AG08396 (cell line): ENCODE measurements around the gene CCR7.
"Not testable (repeated sequence)": the region's sequence is repeated elsewhere in the genome, so short reads cannot be mapped to it uniquely, and the experiment has no call there.

Experiments used
- DNase-seq: peaks from one replicate; pipeline ENCODE4 v3.0.0; 2012; ENCODE audit warnings: low spot score, mixed read lengths

CCR7 gene

DNA sequence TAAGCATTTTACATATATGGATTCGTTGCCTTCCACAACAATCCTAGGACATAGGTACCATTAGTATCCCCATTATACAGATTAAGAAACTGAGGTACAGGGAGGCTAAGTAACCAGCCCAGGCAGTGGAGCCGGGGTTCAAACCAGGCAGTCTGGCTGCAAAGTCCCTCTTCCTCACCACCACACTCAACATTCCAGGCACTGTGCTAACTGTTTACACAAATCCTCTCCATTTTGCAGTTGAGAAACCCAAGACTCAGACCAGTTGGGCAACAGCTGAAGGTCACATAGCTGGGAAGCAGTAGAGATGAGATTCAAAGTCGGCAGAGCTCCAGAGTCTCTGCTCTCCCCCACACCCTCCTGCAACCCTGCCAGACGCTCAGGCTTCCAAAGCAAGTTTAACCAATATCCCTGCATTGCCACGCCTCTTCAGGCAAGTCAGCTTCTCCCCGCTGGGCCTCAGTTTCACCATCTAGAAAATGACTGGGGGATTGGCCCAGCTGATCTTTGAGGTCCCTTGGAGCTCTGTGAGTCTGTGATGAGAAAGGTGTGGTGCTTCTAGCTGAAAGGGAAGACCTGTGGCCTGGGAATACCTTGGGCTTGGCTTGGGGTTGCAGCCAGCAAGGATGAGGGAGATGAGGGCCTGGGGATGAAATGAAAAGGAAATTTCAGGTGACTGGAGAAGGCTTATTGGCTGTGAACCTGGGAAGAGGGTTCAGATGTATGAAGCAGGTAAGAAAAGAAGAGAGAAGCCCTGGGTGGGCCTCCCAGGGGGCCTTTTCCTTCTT, 14.0 kb downstream of the CCR7 start:
- peak; percentile 84 for DNase-seq

- no peak for DNase-seq
These were observed 14.7 kb downstream of the CCR7 start for GRCh38 chr17:40550608-40551007.

DNA sequence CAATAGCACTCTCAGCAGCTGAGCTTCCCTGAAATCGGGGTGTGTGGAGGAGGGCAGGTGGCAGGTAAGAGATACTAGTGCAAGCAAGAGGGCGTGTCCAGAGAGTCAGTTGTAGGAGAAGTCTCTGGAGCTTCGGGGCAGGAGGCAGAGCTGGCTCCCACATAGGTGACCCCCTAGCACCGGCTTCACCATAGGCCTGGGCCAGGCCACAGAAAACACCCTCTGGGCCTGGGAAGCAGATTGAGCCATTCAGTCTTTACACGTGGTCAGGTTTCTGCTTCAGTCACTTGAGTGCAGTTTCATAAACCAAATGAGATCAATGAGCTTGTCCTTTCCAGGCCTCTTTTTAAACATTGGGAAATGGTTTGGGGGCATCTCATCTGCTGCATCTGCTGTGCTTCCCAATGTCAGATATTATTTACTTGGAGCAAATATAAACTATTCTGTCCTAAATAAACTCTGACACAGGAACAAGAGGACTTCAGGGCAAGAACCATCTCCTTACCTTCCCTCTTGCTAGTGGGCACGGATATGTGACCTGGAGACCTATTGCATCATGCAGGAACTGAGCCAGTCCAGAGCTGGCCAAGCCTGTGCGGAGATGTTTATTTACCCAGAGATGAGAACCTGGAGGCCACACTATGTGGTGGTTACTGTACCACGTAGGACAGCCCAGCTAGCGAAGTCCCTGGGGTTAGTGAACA, 16.1 kb downstream of the CCR7 start:
- DNase-seq: peak; percentile 57

- no peak for DNase-seq
These were observed 16.7 kb downstream of the CCR7 start for GRCh38 chr17:40548491-40548981.

- no peak for DNase-seq
These were observed 17.3 kb downstream of the CCR7 start for GRCh38 chr17:40547785-40548478.

DNA sequence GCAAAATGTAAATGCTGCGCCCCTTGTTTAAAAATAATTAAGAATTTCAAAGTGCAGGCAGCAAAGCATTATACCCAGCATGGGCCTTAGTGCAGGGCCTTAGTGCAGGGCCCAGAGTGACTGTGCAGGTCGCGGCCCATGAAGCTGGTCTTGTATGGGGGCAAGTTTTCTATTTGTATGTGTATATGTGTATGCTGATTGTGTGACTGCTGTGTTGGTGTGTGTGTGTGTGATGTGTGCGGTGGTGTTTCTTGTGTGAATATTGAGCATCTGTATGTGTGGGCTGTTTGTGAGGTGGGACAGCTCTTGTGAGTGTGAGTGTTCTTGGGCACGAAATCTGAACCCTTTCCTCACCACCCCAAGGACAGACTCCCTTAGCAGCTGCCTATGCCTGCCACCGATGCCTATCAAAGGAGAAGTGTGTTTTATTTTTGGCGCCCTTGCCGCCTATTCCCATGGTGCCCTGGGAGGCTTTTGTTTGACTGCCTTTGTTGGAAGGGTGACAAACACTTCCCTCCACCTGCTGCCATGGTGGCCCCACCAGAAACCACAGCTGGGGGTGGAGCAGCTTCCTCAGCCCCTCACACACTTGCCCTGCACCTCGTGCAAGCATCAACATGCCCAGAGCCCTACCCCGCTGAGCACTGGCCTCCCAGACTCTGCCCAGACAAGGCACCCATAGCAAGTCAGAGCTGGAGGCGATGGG, 18.0 kb downstream of the CCR7 start:
- DNase-seq: no peak

GRCh38 chr17:40546497-40546896, 18.8 kb downstream of the CCR7 start:
- not testable (repeated sequence) for DNase-seq

GRCh38 chr17:40545660-40546059, 19.6 kb downstream of the CCR7 start:
- DNase-seq: no peak

GRCh38 chr17:40542558-40543411, 22.5 kb downstream of the CCR7 start:
- DNase-seq: peak; percentile 81

DNA sequence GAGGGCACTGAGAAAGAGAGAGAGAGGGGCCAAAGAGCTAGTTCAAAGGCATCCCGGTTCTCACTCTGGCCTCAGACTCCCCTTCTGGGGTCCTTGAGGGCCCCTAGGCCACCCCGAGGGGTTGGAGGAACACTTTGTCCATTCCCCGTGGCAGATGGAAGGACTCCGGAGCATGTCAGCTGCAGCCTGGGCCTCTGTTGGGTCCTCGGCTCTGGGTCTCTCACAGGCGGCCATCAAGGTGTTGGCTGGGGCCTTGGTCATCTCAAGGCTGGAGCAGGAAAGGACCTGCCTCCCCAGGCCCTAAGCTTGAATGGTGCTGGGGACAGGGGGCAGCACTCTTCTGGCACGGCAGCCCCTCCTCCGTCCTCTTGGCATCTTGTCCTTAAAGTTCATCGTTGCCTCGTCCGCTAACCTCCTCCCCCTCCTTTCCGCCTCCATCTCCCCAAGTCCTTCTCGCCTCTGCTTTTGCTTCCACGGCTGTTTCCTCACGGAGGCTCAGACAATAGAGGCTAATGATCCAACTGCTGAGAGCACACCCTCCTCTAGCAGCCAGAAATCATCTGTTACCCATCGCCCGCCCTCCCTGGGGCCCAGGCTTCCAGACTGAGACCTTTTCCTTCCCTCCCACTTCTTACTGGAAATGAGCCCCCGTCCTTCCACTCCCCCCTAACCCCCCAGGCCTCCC, 23.3 kb downstream of the CCR7 start:
- DNase-seq: no peak

DNA sequence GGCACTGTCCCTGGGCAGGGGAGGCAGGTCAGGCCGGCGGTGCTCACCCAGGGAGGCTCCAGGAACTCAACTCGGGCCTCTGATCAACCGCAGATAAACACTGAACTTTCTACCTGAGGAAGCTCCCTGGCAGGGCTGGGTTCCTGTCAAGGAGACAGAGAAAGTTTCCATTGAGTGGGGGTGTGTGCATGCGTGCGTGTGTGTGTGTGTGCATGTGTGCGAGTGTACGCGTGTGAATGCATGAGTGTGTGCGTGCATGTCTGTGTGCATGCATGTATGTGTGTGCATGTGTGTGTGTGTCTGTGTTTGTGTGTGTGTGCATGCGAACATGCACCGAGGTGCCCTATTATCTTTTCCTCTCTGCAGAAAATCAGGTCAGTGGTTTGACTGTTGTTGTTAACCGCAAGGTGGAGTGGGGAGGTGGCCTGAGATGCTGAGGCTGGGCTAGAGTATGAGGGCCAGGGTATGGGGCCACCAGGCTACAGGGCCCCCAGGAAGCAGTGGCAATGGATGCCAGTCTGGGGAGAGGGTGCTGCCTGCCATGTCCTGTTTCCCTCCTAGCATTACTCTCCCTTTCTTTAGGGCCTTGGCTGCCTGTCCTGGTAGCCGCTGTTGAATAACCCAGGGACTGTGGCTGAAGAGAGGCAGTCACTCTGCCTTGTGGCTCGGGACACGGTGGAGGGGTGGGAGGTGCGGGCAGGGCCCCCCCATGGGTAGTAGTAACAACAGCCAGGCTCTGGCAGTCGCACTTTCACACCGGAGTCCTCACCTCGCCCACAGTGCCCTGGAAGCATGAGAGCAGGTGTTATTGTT, 24.0 kb downstream of the CCR7 start:
- no peak for DNase-seq

DNA sequence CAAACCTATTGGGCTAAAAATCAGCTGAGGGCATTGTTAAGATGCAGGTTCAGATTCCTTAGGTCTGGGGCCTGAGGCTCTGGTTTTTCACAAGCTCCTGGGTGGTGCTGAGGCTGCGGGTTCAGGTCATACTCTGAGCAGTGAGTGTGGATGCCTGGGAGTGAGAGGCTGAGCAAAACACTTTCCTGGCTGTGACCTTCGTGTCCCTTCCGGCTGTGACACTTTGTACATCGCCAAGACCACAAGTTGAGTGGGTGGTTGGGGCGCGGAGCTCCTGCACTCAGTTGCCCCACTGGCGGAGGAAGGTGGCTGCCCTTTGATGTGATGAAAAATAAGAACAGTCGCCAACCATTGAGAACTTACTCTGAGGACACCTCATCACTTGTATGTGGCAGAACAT, 24.8 kb downstream of the CCR7 start:
- DNase-seq: no peak

GRCh38 chr17:40539711-40540411, 25.4 kb downstream of the CCR7 start:
- no peak for DNase-seq

- no peak for DNase-seq
These were observed 26.2 kb downstream of the CCR7 start for GRCh38 chr17:40538936-40539705.

- no peak for DNase-seq
These were observed 27.0 kb downstream of the CCR7 start for GRCh38 chr17:40538019-40538935.

- no peak for DNase-seq
These were observed 28.7 kb downstream of the CCR7 start for GRCh38 chr17:40536295-40537171.
